GM18505 (cell line): Measurements from ENCODE around the gene MTG2.

Experiments
- ATAC-seq: cut with Tn5 transposase; IDR thresholded peaks from one replicate; pipeline ENCODE4 v1.9.1; 2021; ENCODE audit not compliant: unreplicated experiment
- POLR2A ChIP-seq: IDR thresholded peaks from 4 replicates; pipeline ENCODE4 v1.6.1; 2011; ENCODE audit warnings: borderline replicate concordance; ENCODE audit not compliant: insufficient read depth, insufficient read length; ENCODE audit errors: extremely low read depth

MTG2 gene

DNA sequence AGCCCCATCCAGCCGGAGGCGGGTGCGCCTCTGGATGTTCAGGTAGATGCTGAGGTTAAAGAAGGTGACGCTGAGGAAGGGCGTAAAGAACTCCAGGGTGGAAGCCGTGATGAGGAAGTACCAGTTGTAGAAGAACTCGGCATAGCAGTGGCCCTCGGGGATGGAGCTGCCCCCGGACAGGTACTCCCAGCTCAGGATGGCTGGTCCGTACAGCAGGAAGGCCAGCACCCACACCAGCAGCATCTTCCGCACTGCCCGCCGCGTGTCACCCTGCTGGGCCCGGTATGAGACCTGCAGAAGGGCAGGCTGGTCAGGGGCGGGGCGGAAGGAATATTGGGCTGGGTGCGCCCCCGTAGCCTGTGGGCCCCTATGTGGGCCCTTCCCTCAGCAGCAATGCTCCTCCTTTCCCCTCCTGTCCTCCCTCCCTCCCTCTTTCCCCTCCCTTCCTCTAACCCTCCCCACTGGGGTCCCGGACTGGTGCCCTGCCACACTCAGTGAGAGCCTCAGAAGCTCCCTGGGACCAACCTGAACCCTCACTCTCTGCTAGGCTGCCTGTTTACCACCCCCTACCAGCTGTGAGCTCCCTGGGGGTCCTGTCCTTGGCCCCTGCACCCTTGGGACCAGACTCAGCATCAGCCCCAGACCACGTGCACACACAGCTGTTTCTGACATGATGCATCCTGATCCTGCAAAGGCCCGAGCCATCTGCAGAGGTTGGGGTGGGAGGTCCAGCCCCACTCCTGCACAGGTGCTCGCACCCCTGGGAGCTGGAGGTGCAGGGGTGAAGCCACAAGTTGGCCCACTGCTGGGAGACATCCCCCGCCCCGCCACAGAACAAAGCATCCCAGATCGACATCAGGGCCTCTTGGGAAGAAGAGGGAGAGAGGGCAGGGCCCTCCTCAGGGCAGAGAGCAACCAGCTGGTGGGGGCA, 34.1 kb downstream of the MTG2 start:
- no peak for TF ChIP-seq POLR2A
- no peak for ATAC-seq

DNA sequence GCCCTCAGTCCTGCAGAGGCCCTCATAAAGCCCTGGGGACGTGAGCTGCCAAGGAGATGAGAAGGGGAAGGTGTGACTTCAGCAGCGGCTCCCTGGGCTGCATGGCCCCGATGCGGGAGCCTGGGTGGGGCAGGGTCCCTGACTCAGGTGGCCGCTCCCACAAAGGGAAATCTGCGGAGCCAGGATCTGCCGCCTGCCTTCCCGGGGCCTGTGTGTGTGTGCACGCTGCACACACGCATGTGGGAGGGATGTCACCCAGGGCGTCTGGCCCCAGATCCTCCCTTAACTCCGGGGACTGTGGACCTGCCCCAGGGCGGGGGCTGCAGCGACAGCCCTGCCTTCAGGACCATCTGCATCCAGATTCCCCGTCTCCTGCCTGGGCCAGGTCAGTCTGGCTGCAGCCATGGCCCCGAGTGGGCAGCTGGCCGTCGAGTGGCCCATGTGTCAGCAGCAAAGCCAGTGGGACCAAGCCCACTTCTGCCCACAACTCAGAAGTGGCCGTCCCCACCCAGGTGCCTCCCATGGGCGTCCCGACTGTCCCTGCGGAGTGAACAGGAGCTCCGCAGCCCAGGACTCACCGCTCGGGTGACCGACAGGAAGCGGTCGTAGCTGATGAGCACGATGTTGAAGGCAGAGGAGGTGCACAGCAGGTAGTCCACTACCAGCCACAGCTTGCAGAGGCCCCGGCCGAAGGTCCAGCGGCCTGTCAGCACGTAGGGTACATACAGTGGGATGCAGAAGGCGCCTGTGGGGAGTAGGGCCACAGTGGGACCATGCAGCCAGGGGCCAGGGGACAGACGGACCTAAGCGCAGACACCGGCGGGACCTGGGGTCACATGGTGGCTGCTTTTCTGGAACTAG, 35.3 kb downstream of the MTG2 start:
- TF ChIP-seq POLR2A: no peak
- ATAC-seq: no peak

DNA sequence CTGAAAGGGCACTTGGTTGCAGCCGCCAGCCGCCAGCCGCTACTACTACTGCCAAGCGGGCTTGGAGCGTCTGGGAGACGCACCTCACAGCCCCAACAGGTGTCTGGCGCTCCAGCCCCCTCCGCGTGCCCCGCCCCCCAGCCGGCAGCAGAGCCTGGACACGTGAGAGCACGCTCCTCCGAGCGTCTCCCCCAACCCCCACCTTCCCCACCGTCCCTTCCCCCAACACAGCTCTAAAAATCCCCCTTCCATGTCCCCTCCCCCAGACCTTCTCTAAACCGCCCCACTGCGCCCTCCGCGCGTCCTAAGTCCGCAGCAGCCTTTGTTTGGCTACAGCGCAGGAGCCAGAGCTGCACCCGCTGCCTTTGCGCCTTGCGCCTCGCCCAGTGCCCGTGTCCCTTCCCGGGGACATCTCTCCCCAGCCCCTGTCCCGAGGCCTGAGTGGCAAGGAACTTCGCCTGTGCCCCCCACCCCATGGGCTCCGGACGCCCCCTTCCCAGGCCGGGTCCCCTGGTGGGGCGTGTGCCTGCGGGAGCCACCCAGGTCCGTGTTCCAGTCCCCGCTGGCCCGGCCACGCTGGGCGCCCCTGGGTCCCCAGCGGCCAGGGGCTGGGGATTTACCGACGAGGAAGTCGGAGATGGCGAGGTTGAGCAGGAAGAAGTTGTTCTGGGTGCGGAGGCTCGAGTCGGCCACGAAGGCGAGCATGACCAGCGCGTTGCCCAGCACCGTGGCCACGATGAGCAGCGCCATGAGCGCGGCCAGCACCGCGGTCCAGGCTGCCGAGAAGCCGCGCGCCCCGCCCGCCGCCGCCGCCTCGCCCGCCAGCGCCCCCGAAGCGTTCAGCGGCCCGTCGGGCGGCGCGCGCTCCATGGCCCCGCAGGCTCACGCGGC, 36.5 kb downstream of the MTG2 start:
- no peak for TF ChIP-seq POLR2A
- no peak for ATAC-seq

DNA sequence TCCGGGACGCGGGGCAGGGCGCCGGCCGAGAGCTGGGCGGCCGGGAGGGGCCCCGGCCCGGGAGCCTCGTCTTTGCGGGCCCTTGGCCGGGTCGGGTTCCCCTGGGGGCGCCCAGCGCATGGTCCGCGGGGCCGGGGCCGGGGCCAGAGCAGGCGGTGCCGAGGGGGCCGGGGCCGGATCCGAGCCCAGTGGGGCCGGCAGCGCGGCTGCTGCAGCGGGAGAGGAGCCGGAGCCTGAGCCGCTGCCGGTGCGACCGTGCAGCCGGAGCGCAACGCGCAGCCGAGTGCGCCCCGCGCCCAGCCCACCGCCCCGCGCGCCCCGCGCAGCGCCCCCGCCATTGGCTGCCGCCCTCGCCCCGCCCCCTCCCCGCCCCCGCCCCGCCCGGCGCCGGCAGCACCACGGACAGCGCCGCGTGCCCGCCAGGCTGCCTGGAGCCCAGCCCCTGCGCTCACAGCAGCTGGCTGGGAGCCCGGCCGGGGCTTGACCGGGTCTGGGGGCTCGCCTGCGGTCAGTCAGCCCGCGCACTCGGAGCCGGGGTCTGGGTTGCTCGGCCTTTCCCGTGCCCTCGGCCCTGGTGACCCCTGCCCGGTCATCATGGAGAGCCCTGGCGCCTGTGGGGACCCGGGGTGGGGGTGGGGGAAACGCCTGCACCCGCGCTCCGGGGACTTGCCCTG, 37.3 kb downstream of the MTG2 start, which contains the start of gene HRH3:
TSS of gene HRH3 (minus strand) at position 287 of the 674 bp plus-strand sequence. CDS start 308 bp downstream, outside the sequence.
- no peak for TF ChIP-seq POLR2A
- ATAC-seq: no peak

DNA sequence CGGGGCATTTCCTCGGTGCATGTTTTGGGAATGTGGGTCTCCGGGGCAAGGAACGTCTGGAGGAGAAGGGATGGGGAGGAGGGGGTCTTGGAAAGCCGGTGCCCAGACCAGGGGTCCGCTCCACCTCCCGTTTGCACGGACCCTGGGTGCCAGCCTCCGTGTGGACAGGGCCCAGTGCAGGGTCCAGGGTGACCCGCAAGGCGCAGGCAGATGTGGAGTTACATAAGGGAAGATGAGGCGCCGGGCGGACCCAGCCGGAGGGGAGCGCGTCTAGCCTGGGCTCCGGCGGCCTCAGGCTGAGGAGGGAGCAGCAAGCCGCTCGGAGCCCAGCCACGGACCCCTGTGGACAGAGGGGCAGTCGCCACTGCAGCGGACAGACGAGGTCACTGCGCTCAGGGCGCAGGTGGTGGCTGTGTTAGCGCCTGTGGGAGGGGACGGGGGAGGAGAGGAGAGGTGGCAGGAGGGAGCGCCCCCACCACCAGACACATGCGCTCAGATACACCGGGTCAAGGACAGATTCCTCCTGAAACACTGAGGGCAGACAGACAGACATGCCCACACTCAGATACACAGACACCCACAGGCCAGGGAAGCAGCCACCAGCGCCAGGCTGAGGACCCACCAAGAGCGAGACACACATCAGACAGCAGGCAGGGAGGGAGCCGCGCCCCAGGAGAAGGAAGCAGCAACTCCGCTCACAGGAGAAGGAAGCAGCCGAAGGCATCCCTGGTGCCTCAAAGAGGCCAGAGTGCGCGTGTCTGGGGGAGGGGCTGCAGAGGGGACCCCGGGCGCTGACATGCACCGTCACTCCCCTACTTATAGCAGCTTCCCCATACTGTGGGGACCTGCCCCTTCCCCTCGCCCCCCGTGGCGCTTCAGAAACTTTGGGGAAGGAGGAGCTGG, 38.1 kb downstream of the MTG2 start:
- no peak for ATAC-seq
- no peak for TF ChIP-seq POLR2A

DNA sequence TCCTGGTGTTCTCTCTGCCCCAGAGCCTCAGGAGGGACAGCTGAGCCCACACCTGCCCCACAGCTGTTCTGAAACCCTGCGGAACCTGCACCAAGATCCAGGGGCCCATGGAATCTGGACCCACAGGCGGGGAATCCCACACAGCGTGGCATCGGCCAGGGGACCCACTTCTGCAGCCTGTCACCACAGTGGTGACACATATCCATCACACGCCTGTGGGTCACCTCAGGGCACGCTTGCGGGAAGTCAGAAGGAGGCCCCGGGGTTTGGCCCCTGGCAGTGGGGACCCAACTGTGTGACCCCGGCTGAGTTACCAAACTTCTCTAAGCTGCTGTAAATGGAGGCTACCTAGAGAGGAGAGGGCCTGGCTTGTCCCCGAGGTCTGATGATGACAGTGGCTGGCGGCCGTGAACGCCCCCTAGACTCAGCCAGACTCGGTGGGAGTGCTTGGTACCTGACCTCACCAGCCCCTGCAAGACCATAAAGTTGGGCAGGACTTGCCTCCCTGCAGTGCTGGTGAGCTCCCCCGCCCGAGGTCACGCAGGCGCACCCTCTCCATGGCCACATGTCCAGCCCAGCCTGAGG, 39.5 kb downstream of the MTG2 start:
- TF ChIP-seq POLR2A: no peak
- no peak for ATAC-seq

DNA sequence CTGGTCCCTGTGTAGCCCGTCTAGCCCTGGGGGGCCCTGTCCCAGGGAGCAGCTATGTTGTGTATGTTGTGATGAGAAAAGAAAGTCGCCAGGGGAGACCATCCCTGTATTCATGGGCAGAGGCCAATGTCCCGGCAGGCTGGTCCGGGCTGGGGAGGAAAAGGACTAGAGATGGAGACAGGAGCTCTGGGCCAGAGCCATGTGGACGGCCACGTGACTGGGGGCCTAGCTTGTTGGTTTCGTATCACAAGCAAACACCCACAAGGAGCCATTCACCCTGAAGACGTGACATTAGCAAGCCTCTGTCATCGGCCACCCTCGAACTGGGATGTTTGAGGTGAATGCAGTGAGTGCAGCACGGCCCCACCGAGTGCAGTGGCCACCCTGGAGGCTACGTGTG, 40.1 kb downstream of the MTG2 start:
- ATAC-seq: no peak
- TF ChIP-seq POLR2A: no peak

DNA sequence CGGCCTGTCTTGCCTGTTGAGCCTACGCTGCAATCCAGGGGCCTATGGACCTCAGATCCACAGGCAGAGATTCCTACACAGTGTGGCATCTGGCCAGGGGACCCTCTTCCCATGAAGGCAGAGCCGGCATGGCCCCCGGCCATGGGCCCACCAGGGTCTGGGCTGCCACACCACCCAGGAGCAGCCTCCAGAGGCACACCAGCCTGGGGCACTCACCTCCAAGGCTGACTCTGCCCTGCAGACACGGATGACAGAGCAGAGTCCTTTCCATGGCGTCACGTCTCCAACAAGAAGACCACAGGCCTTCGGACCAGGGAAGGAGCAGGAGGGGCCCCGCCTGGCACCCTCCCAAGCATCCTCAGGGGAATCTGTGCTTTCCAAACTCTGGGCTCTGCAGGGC, 40.7 kb downstream of the MTG2 start:
- ATAC-seq: no peak
- no peak for TF ChIP-seq POLR2A

DNA sequence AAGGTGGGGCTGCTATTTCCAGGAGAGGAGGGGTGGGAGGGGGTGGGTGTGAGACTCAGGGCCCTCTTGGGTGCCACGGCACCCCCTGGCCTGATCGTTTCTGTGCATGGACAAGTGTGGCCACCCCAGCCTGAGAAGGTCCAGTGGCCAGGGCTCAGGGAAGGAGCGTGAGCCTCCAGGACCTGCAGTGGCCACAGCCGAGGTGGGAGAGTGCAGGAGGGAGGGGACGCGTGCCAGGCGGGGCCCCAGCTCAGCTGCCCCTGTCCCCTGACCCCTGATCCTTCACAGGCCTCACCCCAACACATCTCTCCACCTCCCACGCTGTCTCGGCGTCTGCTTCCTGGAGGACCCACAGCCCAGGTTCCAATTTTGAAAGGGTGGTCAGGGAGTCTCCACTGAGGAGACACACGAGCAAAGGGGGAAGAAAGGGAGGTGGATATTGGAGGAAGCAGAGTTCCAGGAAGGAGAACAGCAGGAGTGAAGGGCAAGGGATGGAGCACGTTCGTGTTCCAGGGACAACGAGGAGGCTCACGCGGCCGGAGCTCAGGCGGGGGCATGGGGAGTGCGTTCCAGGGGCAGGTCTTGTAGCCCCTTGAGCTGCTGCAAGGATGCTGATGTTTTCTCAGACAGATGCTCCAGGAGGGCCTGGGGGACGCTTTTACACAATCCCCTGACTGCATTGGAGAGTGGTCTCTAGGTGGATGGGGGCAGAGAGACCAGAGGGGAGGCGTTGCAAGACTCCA, 41.5 kb downstream of the MTG2 start:
- TF ChIP-seq POLR2A: no peak
- no peak for ATAC-seq

DNA sequence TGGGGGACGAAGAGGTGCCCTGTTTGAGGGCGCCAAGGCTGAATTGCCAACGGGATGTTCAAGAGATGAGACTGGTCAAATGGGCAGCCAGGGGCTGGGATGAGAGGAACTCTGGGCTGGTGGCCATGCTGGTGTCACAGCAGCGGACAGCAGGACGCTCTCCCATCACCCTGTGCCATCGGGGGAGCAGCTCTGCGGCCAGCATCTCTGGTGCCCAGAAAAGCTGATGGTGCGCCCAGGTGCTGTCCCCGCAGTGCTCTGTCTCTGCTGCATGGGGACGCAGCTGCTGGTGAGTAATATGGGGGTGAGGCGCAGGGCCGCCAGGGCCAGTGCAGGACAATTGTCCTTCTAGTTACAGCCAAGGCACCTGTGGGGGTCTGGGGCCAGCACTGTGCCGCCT, 42.2 kb downstream of the MTG2 start:
- no peak for ATAC-seq
- TF ChIP-seq POLR2A: no peak
